ENCODE data around the gene BMI1.

DNA sequence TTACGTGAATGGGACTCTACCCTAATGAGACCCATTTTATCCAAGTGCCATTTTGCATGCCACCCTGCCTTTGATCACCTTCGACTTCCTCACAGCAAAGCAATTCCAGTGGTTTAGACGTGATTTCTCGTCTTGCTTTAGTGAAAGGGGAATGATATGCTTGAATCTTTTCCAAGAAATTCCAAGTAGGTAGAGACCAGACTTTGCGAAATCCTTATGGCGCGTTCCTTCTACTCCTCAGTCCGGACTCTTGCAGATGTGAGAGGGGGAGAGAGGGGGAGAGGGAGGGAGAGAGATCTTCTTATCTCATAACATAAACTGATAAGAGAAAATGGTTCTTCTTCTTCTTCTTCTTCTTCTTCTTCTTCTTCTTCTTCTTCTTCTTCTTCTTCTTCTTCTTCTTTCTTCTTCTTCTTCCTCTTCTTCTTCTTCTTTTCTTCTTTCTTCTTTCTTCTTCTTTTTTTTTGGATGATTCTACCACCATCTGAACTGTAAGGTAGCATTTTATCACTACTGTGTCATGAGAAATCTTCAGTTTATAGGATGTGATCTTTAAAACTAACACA, 25.3 kb downstream of the BMI1 start:
- TF ChIP-seq FOXK2 (IDR thresholded peaks at IDR 0.05) = no peak
- no peak for TF ChIP-seq CTBP1 (IDR thresholded peaks at IDR 0.05; ENCODE audit: borderline replicate concordance)
- no peak for TF ChIP-seq TARDBP (IDR thresholded peaks at IDR 0.05)
- TF ChIP-seq LEF1 (IDR thresholded peaks at IDR 0.05; ENCODE audit: borderline replicate concordance) = no peak
- TF ChIP-seq FOXM1 (IDR thresholded peaks at IDR 0.05; ENCODE audit: borderline replicate concordance) = no peak
- TF ChIP-seq FOXA1 (IDR thresholded peaks at IDR 0.05) = no peak
- TF ChIP-seq SP1 (IDR thresholded peaks at IDR 0.05) = no peak
- TF ChIP-seq SUZ12 (IDR thresholded peaks at IDR 0.05) = no peak
- TF ChIP-seq, protein P1, sequence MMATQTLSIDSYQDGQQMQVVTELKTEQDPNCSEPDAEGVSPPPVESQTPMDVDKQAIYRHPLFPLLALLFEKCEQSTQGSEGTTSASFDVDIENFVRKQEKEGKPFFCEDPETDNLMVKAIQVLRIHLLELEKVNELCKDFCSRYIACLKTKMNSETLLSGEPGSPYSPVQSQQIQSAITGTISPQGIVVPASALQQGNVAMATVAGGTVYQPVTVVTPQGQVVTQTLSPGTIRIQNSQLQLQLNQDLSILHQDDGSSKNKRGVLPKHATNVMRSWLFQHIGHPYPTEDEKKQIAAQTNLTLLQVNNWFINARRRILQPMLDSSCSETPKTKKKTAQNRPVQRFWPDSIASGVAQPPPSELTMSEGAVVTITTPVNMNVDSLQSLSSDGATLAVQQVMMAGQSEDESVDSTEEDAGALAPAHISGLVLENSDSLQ (IDR thresholded peaks at IDR 0.05) = no peak

Measured in HEK293T (cell line).